ENCODE data around the gene TMBIM4.

DNA sequence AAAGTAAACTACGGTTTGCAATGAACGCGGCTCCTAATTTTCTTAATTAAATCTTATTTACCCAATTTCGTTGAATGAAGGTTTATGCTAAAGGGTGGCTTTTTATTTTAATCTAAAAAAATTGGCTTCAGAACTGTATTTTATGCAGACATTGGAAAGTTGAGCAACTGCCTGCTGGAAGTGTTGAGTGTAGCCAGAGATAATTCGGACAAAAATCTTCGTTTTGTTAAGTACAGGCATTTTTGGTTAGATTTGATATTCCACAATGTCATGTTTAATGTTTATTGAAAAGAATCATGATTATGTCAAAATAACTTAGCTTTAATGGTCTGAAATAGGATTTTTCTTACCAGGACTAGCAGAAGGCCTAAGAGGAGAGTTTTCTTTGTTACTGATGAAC lies 20.1 kb upstream of the TMBIM4 start:
- TF ChIP-seq, protein P1, sequence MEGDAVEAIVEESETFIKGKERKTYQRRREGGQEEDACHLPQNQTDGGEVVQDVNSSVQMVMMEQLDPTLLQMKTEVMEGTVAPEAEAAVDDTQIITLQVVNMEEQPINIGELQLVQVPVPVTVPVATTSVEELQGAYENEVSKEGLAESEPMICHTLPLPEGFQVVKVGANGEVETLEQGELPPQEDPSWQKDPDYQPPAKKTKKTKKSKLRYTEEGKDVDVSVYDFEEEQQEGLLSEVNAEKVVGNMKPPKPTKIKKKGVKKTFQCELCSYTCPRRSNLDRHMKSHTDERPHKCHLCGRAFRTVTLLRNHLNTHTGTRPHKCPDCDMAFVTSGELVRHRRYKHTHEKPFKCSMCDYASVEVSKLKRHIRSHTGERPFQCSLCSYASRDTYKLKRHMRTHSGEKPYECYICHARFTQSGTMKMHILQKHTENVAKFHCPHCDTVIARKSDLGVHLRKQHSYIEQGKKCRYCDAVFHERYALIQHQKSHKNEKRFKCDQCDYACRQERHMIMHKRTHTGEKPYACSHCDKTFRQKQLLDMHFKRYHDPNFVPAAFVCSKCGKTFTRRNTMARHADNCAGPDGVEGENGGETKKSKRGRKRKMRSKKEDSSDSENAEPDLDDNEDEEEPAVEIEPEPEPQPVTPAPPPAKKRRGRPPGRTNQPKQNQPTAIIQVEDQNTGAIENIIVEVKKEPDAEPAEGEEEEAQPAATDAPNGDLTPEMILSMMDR (IDR thresholded peaks at IDR 0.05) = no peak
- no peak for TF ChIP-seq FOXK1 (CRISPR knock-in tag; IDR thresholded peaks at IDR 0.05)
- no peak for TF ChIP-seq CREM (CRISPR knock-in tag; IDR thresholded peaks at IDR 0.05)
- no peak for TF ChIP-seq FOXJ3 (CRISPR knock-in tag; IDR thresholded peaks at IDR 0.05; ENCODE audit: borderline replicate concordance)
- TF ChIP-seq, protein P2, sequence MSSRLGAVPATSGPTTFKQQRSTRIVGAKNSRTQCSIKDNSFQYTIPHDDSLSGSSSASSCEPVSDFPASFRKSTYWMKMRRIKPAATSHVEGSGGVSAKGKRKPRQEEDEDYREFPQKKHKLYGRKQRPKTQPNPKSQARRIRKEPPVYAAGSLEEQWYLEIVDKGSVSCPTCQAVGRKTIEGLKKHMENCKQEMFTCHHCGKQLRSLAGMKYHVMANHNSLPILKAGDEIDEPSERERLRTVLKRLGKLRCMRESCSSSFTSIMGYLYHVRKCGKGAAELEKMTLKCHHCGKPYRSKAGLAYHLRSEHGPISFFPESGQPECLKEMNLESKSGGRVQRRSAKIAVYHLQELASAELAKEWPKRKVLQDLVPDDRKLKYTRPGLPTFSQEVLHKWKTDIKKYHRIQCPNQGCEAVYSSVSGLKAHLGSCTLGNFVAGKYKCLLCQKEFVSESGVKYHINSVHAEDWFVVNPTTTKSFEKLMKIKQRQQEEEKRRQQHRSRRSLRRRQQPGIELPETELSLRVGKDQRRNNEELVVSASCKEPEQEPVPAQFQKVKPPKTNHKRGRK (CRISPR knock-in tag; IDR thresholded peaks at IDR 0.05; ENCODE audit: borderline replicate concordance) = no peak
- no peak for TF ChIP-seq ZNF423 (CRISPR knock-in tag; IDR thresholded peaks at IDR 0.05)
